ENCODE results near the gene SELENOT. TPM values are rescaled to one million over a fixed set of nuclear protein-coding genes. Genes with fewer than 3 reads are reported as not detected.

The SELENOT gene
- total RNA-seq, 3 donors from 2014 or later (not counting 1 experiment from before 2014, with no cell fraction given), result 121 to 142 (median 133) TPM

GRCh38 chr3:150639262-150639661, 36.1 kb downstream of the SELENOT start:
- Mint-ChIP-seq H3K4me1 (peaks cover 30 to 36% of the 10 kb centered on the region in 2 donors), H3K9me3 (no peaks in the 10 kb centered on the region), H3K27me3 (ENCODE audit: low read depth in 2 of 2) (no peaks in the 10 kb centered on the region), H3K27ac (peak overlapping the region; percentile 91 to 98), H3K4me3 (no peak overlapping the region), H3K36me3 (no peaks in the 10 kb centered on the region)
- no peak for TF ChIP-seq CTCF (IDR thresholded peaks at IDR 0.05)
- Histone ChIP-seq H3K27me3 (ENCODE audit: control insufficient read depth, insufficient read depth, low read length) (peaks cover 3% of the 10 kb centered on the region), H3K4me1 (ENCODE audit: control insufficient read depth, insufficient read depth, low read length) (peaks cover 26% of the 10 kb centered on the region), H3K4me3 (ENCODE audit: low read length) (no peak overlapping the region), H3K36me3 (ENCODE audit: control insufficient read depth, insufficient read depth, low read length) (no peaks in the 10 kb centered on the region), H3K27ac (ENCODE audit: low read length) (no peak overlapping the region), H3K9me3 (ENCODE audit: control insufficient read depth, insufficient read depth, low read length) (no peaks in the 10 kb centered on the region)
- WGBS (ENCODE audit: insufficient coverage), result 88% methylated on average over 2 of the region's 5 CpGs
- ATAC-seq (no peak), DNase-seq (no peak)
- intact Hi-C loops (cut with micrococcal nuclease), result loop anchor here (5.0 kb wide), 1 partner anchor 63 kb away; the partner anchor contains the start of gene ERICH6

GRCh38 chr3:150640256-150640655, 37.1 kb downstream of the SELENOT start:
- WGBS (ENCODE audit: insufficient coverage), result 96% methylated on average over 12 of the region's 12 CpGs
- H3K27me3 ChIP-seq (ENCODE audit: control insufficient read depth, insufficient read depth, low read length), result peaks cover 3% of the 10 kb centered on the region
- DNase-seq (no peak), ATAC-seq (no peak)
- peaks cover 16% of the 10 kb centered on the region for H3K4me1 ChIP-seq (ENCODE audit: control insufficient read depth, insufficient read depth, low read length)
- no peaks in the 10 kb centered on the region for H3K36me3 ChIP-seq (ENCODE audit: control insufficient read depth, insufficient read depth, low read length)
- H3K4me1 Mint-ChIP-seq, result peaks cover 20 to 26% of the 10 kb centered on the region in 2 donors
- no peak overlapping the region for H3K4me3 Mint-ChIP-seq
- H3K4me3 ChIP-seq (ENCODE audit: low read length), result no peak overlapping the region
- H3K27me3 Mint-ChIP-seq (ENCODE audit: low read depth in 2 of 2), result no peaks in the 10 kb centered on the region
- H3K27ac Mint-ChIP-seq, result no peak overlapping the region
- intact Hi-C loops (cut with micrococcal nuclease), result no loop called here
- no peaks in the 10 kb centered on the region for H3K9me3 Mint-ChIP-seq
- H3K36me3 Mint-ChIP-seq, result no peaks in the 10 kb centered on the region
- no peak for TF ChIP-seq CTCF (IDR thresholded peaks at IDR 0.05)
- no peaks in the 10 kb centered on the region for H3K9me3 ChIP-seq (ENCODE audit: control insufficient read depth, insufficient read depth, low read length)
- no peak overlapping the region for H3K27ac ChIP-seq (ENCODE audit: low read length)

GRCh38 chr3:150653110-150653561, 50.0 kb downstream of the SELENOT start:
- TF ChIP-seq CTCF (IDR thresholded peaks at IDR 0.05), result no peak
- no peaks in the 10 kb centered on the region for H3K9me3 Mint-ChIP-seq
- DNase-seq (no peak), ATAC-seq (no peak)
- no peaks in the 10 kb centered on the region for H3K36me3 Mint-ChIP-seq
- Histone ChIP-seq H3K27me3 (ENCODE audit: control insufficient read depth, insufficient read depth, low read length) (no peaks in the 10 kb centered on the region), H3K4me3 (ENCODE audit: low read length) (no peak overlapping the region), H3K36me3 (ENCODE audit: control insufficient read depth, insufficient read depth, low read length) (no peaks in the 10 kb centered on the region), H3K9me3 (ENCODE audit: control insufficient read depth, insufficient read depth, low read length) (no peaks in the 10 kb centered on the region), H3K4me1 (ENCODE audit: control insufficient read depth, insufficient read depth, low read length) (no peaks in the 10 kb centered on the region), H3K27ac (ENCODE audit: low read length) (no peak overlapping the region)
- 73% methylated on average over 4 of the region's 4 CpGs for WGBS (ENCODE audit: insufficient coverage)
- H3K27ac Mint-ChIP-seq, result no peak overlapping the region
- intact Hi-C loops (cut with micrococcal nuclease), result no loop called here
- no peak overlapping the region for H3K4me3 Mint-ChIP-seq
- H3K4me1 Mint-ChIP-seq, result no peaks in the 10 kb centered on the region
- peaks cover 0 to 2% of the 10 kb centered on the region in 2 donors for H3K27me3 Mint-ChIP-seq (ENCODE audit: low read depth in 2 of 2)

GRCh38 chr3:150656316-150656715, 53.2 kb downstream of the SELENOT start:
- 52% methylated on average over 4 of the region's 4 CpGs for WGBS (ENCODE audit: insufficient coverage)
- DNase-seq (no peak), ATAC-seq (no peak)
- no peak overlapping the region for H3K4me3 Mint-ChIP-seq
- no peaks in the 10 kb centered on the region for H3K27me3 ChIP-seq (ENCODE audit: control insufficient read depth, insufficient read depth, low read length)
- H3K4me3 ChIP-seq (ENCODE audit: low read length), result no peak overlapping the region
- no peaks in the 10 kb centered on the region for H3K36me3 ChIP-seq (ENCODE audit: control insufficient read depth, insufficient read depth, low read length)
- H3K4me1 Mint-ChIP-seq, result peaks cover 0 to 5% of the 10 kb centered on the region in 2 donors
- no peak overlapping the region for H3K27ac Mint-ChIP-seq
- intact Hi-C loops (cut with micrococcal nuclease), result no loop called here
- peaks cover 2 to 5% of the 10 kb centered on the region in 2 donors for H3K27me3 Mint-ChIP-seq (ENCODE audit: low read depth in 2 of 2)
- H3K36me3 Mint-ChIP-seq, result no peaks in the 10 kb centered on the region
- no peaks in the 10 kb centered on the region for H3K9me3 Mint-ChIP-seq
- no peaks in the 10 kb centered on the region for H3K9me3 ChIP-seq (ENCODE audit: control insufficient read depth, insufficient read depth, low read length)
- no peak overlapping the region for H3K27ac ChIP-seq (ENCODE audit: low read length)
- H3K4me1 ChIP-seq (ENCODE audit: control insufficient read depth, insufficient read depth, low read length), result no peaks in the 10 kb centered on the region
- TF ChIP-seq CTCF (IDR thresholded peaks at IDR 0.05), result no peak

Data from natural killer cell (primary cell).